Measurements from ENCODE around the gene LCP1.

- TF ChIP-seq CTCF (IDR thresholded peaks at IDR 0.05) (no peak), ZFX (IDR thresholded peaks at IDR 0.05; ENCODE audit: borderline replicate concordance) (no peak)
Observed at GRCh38 chr13:46173656-46174055, 8.3 kb downstream of the LCP1 start.

Measured in 22Rv1 (cell line).